Vagina (tissue), 2 donors: ENCODE results near the gene LRRC55. TPM values are rescaled to one million over a fixed set of nuclear protein-coding genes. Genes with fewer than 3 reads are reported as not detected.

Experiments used
- DNase-seq, 2 donors: peaks; one replicate each; pipeline ENCODE4 v3.0.0-alpha.2; 2017; ENCODE audit errors: extremely low spot score in 2 of 2
- H3K27ac ChIP-seq: fragments of 200-600 bp; sonication (generic); one replicate; pipeline ENCODE4 v1.5.1; 2019
- H3K27me3 ChIP-seq: fragments of 200-600 bp; sonication (generic); one replicate; pipeline ENCODE4 v1.5.1; 2019
- H3K36me3 ChIP-seq, 2 donors: fragments of 200-600 bp; sonication (generic); one replicate each; pipeline ENCODE4 v1.5.1; 2017 to 2019
- H3K4me1 ChIP-seq: fragments of 200-600 bp; sonication (generic); one replicate; pipeline ENCODE4 v1.5.1; 2019
- H3K4me3 ChIP-seq, 2 donors: fragments of 200-600 bp; sonication (generic); 1 replicate in 1 of 2; 2 replicates in 1 of 2; pipeline ENCODE4 v1.5.1; 2016 to 2019
- H3K9me3 ChIP-seq: fragments of 200-600 bp; sonication (generic); one replicate; pipeline ENCODE4 v1.5.1; 2019
- CTCF ChIP-seq, 3 experiments: fragments of 450-650 bp in 2 of 3; fragments of 200-600 bp in 1 of 3; sonication (generic) in 1 of 3; IDR thresholded peaks; one replicate each; pipeline ENCODE4 v1.5.1; 2017 to 2019; ENCODE audit warnings: antibody characterized with exemption in 3 of 3, mild to moderate bottlenecking in 2 of 3, moderate library complexity in 2 of 3
- POLR2A ChIP-seq, 2 donors: fragments of 450-650 bp; IDR thresholded peaks; one replicate each; pipeline ENCODE4 v1.6.1; 2017; ENCODE audit warnings: antibody characterized with exemption in 2 of 2, mild to moderate bottlenecking in 2 of 2, moderate library complexity in 2 of 2
- POLR2AphosphoS5 ChIP-seq, 2 donors: sonication (generic); formaldehyde crosslinking; IDR thresholded peaks; one replicate each; pipeline ENCODE4 v1.9.0; 2017; ENCODE audit warnings: antibody characterized with exemption in 2 of 2, mild to moderate bottlenecking in 2 of 2, low read depth in 1 of 2; ENCODE audit not compliant: insufficient read depth in 1 of 2
- intact Hi-C: fragments of 100-400 bp; cut with DNase I; formaldehyde crosslinking; loops from one replicate; pipeline ENCODE4 v1.15.1; 2023
- total RNA-seq: library from RNA; depleted of rRNA; stranded (reverse); fragments of >200 nt; gene quantifications from one replicate; pipeline ENCODE4 v1.2.3, GENCODE V29; 2016

Gene LRRC55
- total RNA-seq, 1 donor from 2014 or later: 0.74 TPM

- TF ChIP-seq POLR2AphosphoS5 (IDR thresholded peaks at IDR 0.05; ENCODE audit: insufficient read depth in 1 of 2, low read depth in 1 of 2): no peak
- no peak for TF ChIP-seq POLR2A (IDR thresholded peaks at IDR 0.05)
- TF ChIP-seq CTCF (IDR thresholded peaks at IDR 0.05): no peak
- Histone ChIP-seq H3K36me3 (no peaks in the 10 kb centered on the region), H3K27me3 (no peaks in the 10 kb centered on the region), H3K27ac (no peak overlapping the region), H3K4me3 (no peak overlapping the region), H3K9me3 (no peaks in the 10 kb centered on the region), H3K4me1 (no peaks in the 10 kb centered on the region)
- intact Hi-C loops: no loop called here
- peak in 1 of 2 donors; percentile 55 for DNase-seq
Measured at GRCh38 chr11:57155838-57156607, 25.7 kb upstream of the LRRC55 start.

GRCh38 chr11:57156928-57157327, 24.8 kb upstream of the LRRC55 start:
- DNase-seq: peak in 1 of 2 donors; percentile 67
- Histone ChIP-seq H3K36me3 (no peaks in the 10 kb centered on the region), H3K9me3 (no peaks in the 10 kb centered on the region), H3K27me3 (no peaks in the 10 kb centered on the region), H3K27ac (no peak overlapping the region), H3K4me1 (no peaks in the 10 kb centered on the region), H3K4me3 (no peak overlapping the region)
- TF ChIP-seq POLR2A (IDR thresholded peaks at IDR 0.05): no peak
- intact Hi-C loops: no loop called here

- DNase-seq: peak in 1 of 2 donors; percentile 64
- TF ChIP-seq POLR2AphosphoS5 (IDR thresholded peaks at IDR 0.05; ENCODE audit: insufficient read depth in 1 of 2, low read depth in 1 of 2) (no peak), CTCF (IDR thresholded peaks at IDR 0.05) (no peak), POLR2A (IDR thresholded peaks at IDR 0.05) (no peak)
- H3K9me3 ChIP-seq: no peaks in the 10 kb centered on the region
- H3K4me3 ChIP-seq: no peak overlapping the region
- no peaks in the 10 kb centered on the region for H3K36me3 ChIP-seq
- no peaks in the 10 kb centered on the region for H3K4me1 ChIP-seq
- intact Hi-C loops: no loop called here
- H3K27me3 ChIP-seq: no peaks in the 10 kb centered on the region
- H3K27ac ChIP-seq: no peak overlapping the region
Measured at GRCh38 chr11:57157624-57158023, 24.1 kb upstream of the LRRC55 start.

- H3K4me1 ChIP-seq: no peaks in the 10 kb centered on the region
- intact Hi-C loops: no loop called here
- H3K36me3 ChIP-seq: no peaks in the 10 kb centered on the region
- H3K27ac ChIP-seq: no peak overlapping the region
- DNase-seq: peak in 1 of 2 donors; percentile 7
- H3K9me3 ChIP-seq: no peaks in the 10 kb centered on the region
- H3K27me3 ChIP-seq: no peaks in the 10 kb centered on the region
- TF ChIP-seq POLR2AphosphoS5 (IDR thresholded peaks at IDR 0.05; ENCODE audit: insufficient read depth in 1 of 2, low read depth in 1 of 2): no peak
- TF ChIP-seq POLR2A (IDR thresholded peaks at IDR 0.05): no peak
- no peak for TF ChIP-seq CTCF (IDR thresholded peaks at IDR 0.05)
- H3K4me3 ChIP-seq: no peak overlapping the region
Measured at GRCh38 chr11:57158180-57158579, 23.6 kb upstream of the LRRC55 start.

- Histone ChIP-seq H3K27me3 (no peaks in the 10 kb centered on the region), H3K4me1 (no peaks in the 10 kb centered on the region), H3K4me3 (no peak overlapping the region), H3K27ac (no peak overlapping the region), H3K9me3 (no peaks in the 10 kb centered on the region), H3K36me3 (no peaks in the 10 kb centered on the region)
- intact Hi-C loops: no loop called here
- TF ChIP-seq CTCF (IDR thresholded peaks at IDR 0.05) (no peak), POLR2A (IDR thresholded peaks at IDR 0.05) (no peak), POLR2AphosphoS5 (IDR thresholded peaks at IDR 0.05; ENCODE audit: insufficient read depth in 1 of 2, low read depth in 1 of 2) (no peak)
- no peak for DNase-seq
Measured at GRCh38 chr11:57158599-57158998, 23.2 kb upstream of the LRRC55 start.
